Heart right ventricle (tissue), 16 donors: ENCODE measurements around the gene ADGRL3. TPM values are rescaled to one million over a fixed set of nuclear protein-coding genes. Genes with fewer than 3 reads are reported as not detected.

Experiments
- ATAC-seq, 8 donors: fragments of 200-7000 bp; cut with Tn5 transposase; one replicate each; pipeline ENCODE4 v1.9.1; 2020; ENCODE audit warnings: mild to moderate bottlenecking in 8 of 8, moderate library complexity in 8 of 8, moderate number of reproducible peaks in 1 of 8
- DNase-seq, 2 donors: peaks; one replicate each; pipeline ENCODE4 v3.0.0-alpha.2; 2020
- H3K27ac ChIP-seq, 10 donors: fragments of 200-600 bp; sonication (generic) in 2 of 10; one replicate each; pipeline versions ENCODE4 v1.5.0 to v1.8.0; 2020 to 2022; ENCODE audit warnings: mild to moderate bottlenecking in 3 of 10
- H3K27me3 ChIP-seq, 7 donors: fragments of 200-600 bp; one replicate each; pipeline ENCODE4 v1.8.0; 2021 to 2022; ENCODE audit warnings: mild to moderate bottlenecking in 2 of 7
- H3K36me3 ChIP-seq, 9 donors: fragments of 200-600 bp; sonication (generic) in 1 of 9; one replicate each; pipeline versions ENCODE4 v1.5.0 to v1.8.0; 2020 to 2022; ENCODE audit warnings: mild to moderate bottlenecking in 2 of 9
- H3K4me1 ChIP-seq, 9 donors: fragments of 200-600 bp; sonication (generic) in 1 of 9; one replicate each; pipeline versions ENCODE4 v1.5.0 to v1.8.0; 2020 to 2022; ENCODE audit warnings: mild to moderate bottlenecking in 4 of 9
- H3K4me3 ChIP-seq, 10 donors: fragments of 200-600 bp; sonication (generic) in 2 of 10; one replicate each; pipeline versions ENCODE4 v1.5.0 to v1.8.0; 2020 to 2022; ENCODE audit warnings: mild to moderate bottlenecking in 7 of 10, moderate library complexity in 2 of 10
- H3K9me3 ChIP-seq, 11 donors: fragments of 200-600 bp in 10 of 11; sonication (generic) in 2 of 11; one replicate each; pipeline versions ENCODE4 v1.5.0 to v1.8.0; 2013 to 2022; ENCODE audit warnings: mild to moderate bottlenecking in 2 of 11, control low read depth in 1 of 11, moderate library complexity in 1 of 11
- CTCF ChIP-seq, 9 donors: fragments of 200-600 bp; sonication (generic) in 2 of 9; IDR thresholded peaks; one replicate each; pipeline versions ENCODE4 v1.5.0 to v1.8.0; 2021 to 2022; ENCODE audit warnings: antibody characterized with exemption in 9 of 9, mild to moderate bottlenecking in 5 of 9, moderate library complexity in 1 of 9
- WGBS, 2 donors: extraction: QIAGEN DNeasy Blood & Tissue Kit; methylation state at CpG; one replicate each; pipeline ENCODE4 v1.1.7; 2013; ENCODE audit warnings: inconsistent platforms in 1 of 2; 5-methylcytosine and 5-hydroxymethylcytosine counted together
- intact Hi-C, 10 donors: fragments of 100-400 bp; cut with DNase I; formaldehyde crosslinking; loops; one replicate each; pipeline versions ENCODE4 v1.11.1 to v1.14.2; 2022
- polyA plus RNA-seq, 2 donors: library from polyadenylated mRNA; stranded (reverse); fragments of 200-250 nt; gene quantifications; one replicate each; pipeline ENCODE4 v1.2.3, GENCODE V29; 2013
- total RNA-seq, 10 donors: library from RNA; stranded (reverse); fragmentation: NEBNext Ultra II Directional in 3 of 10; extraction: Animal tissue kit (Norgen Biotek cat#: 25700) in 3 of 10; gene quantifications; one replicate each; pipeline versions ENCODE4 v1.2.1 to v1.2.4, GENCODE V29; 2021 to 2023
- donor health status: Arrhythmogenic right ventricular cardiomyopathy.
- donor health status: ischemic (EF 13 %, LVEDD 7.1; RV severe dilation, severe dysfunction).
- donor health status: healthy with polysubstance abuse.
- donor health status: DM: no; HTN: yes; CAD: no.
- donor health status: DM: no; HTN: no; CAD: no.
- donor health status: ischemic (EF 25% LVEDD 6.9; RV normal size, moderate dysfunction).
- donor health status: ischemic (EF 25% LVEDD 5.7; RV mildly dilated, moderate dysfunction).
- donor health status: healthy.
- donor health status: DM: yes; HTN: yes; CAD: no.
- donor health status: Ischemic cardiomyopathy.
- donor health status: ischemic (EF 35%, LVEDD 5.7; RV mildly dilated, moderate dysfunction).
- donor health status: nonischemic (EF 11% LVEDD 7.7; RV severe dilation, severe dysfunction).
- donor health status: DM: yes; HTN: yes; CAD: no.
- donor health status: PGD.
- donor health status: ischemic (EF 29% LVEDD 5.4; RV normal size, mild dysfunction).
- donor health status: nonischemic (EF 23%, LVEDD 6.1; RV moderate dilation, normal function).

ADGRL3 gene
- total and polyA plus RNA-seq, 12 donors: 0.36 to 20.9 (median 4.6) TPM

- 65 to 85% methylated on average over 1 of the region's 1 CpG for WGBS, 2 donors
- intact Hi-C loops: no loop called here
- Histone ChIP-seq H3K4me1 (no peaks in the 10 kb centered on the region), H3K36me3 (no peaks in the 10 kb centered on the region), H3K27ac (no peak overlapping the region), H3K4me3 (no peak overlapping the region), H3K27me3 (no peaks in the 10 kb centered on the region), H3K9me3 (no peaks in the 10 kb centered on the region)
- ATAC-seq (no peak), DNase-seq (no peak)
- no peak for TF ChIP-seq CTCF (IDR thresholded peaks at IDR 0.05)
Observed at GRCh38 chr4:62003695-62004094, 803.6 kb downstream of the ADGRL3 start.

GRCh38 chr4:62004881-62005280 is 804.8 kb downstream of the ADGRL3 start:
- no peak overlapping the region for H3K27ac ChIP-seq
- H3K9me3 ChIP-seq: no peaks in the 10 kb centered on the region
- no peaks in the 10 kb centered on the region for H3K36me3 ChIP-seq
- TF ChIP-seq CTCF (IDR thresholded peaks at IDR 0.05): no peak
- intact Hi-C loops: no loop called here
- H3K4me3 ChIP-seq: no peak overlapping the region
- no peaks in the 10 kb centered on the region for H3K27me3 ChIP-seq
- no peaks in the 10 kb centered on the region for H3K4me1 ChIP-seq
- ATAC-seq (no peak), DNase-seq (no peak)

GRCh38 chr4:62006108-62006507 is 806.0 kb downstream of the ADGRL3 start:
- no peaks in the 10 kb centered on the region for H3K27me3 ChIP-seq
- DNase-seq: no peak
- ATAC-seq: no peak
- no peaks in the 10 kb centered on the region for H3K4me1 ChIP-seq
- intact Hi-C loops: no loop called here
- no peak for TF ChIP-seq CTCF (IDR thresholded peaks at IDR 0.05)
- no peaks in the 10 kb centered on the region for H3K36me3 ChIP-seq
- no peak overlapping the region for H3K27ac ChIP-seq
- WGBS, 2 donors: 87 to 90% methylated on average over 5 of the region's 5 CpGs
- no peak overlapping the region for H3K4me3 ChIP-seq
- no peaks in the 10 kb centered on the region for H3K9me3 ChIP-seq

- no peak overlapping the region for H3K4me3 ChIP-seq
- intact Hi-C loops: no loop called here
- WGBS, 2 donors: 41 to 54% methylated on average over 3 of the region's 3 CpGs
- ATAC-seq (no peak), DNase-seq (no peak)
- no peaks in the 10 kb centered on the region for H3K36me3 ChIP-seq
- no peaks in the 10 kb centered on the region for H3K27me3 ChIP-seq
- H3K4me1 ChIP-seq: no peaks in the 10 kb centered on the region
- H3K9me3 ChIP-seq: no peaks in the 10 kb centered on the region
- no peak for TF ChIP-seq CTCF (IDR thresholded peaks at IDR 0.05)
- no peak overlapping the region for H3K27ac ChIP-seq
Observed at GRCh38 chr4:62015043-62015739, 815.1 kb downstream of the ADGRL3 start.
